ENCODE results near the gene PCCA.

Gene PCCA

GRCh38 chr13:100176801-100177400 lies 88.0 kb downstream of the PCCA start:
- Histone ChIP-seq H3K27me3 (ENCODE audit: control insufficient read depth, insufficient read depth, low read length) (no peaks in the 10 kb centered on the region), H3K36me3 (ENCODE audit: control insufficient read depth, insufficient read depth, low read length) (no peaks in the 10 kb centered on the region), H3K9me3 (ENCODE audit: control insufficient read depth, insufficient read depth, low read length) (no peaks in the 10 kb centered on the region), H3K27ac (ENCODE audit: low read length) (no peak overlapping the region), H3K4me1 (ENCODE audit: control insufficient read depth, insufficient read depth, low read length) (no peaks in the 10 kb centered on the region; the same call in 1 of the 2 replicates), H3K4me3 (ENCODE audit: low read length) (no peak overlapping the region)
- no peak for DNase-seq (ENCODE audit: low read depth, low spot score)
- no CpG with 5 or more reads among the region's 2 CpGs for WGBS (ENCODE audit: insufficient coverage, insufficient read length)

- Histone ChIP-seq H3K36me3 (ENCODE audit: control insufficient read depth, insufficient read depth, low read length) (no peaks in the 10 kb centered on the region), H3K27ac (ENCODE audit: low read length) (no peak overlapping the region), H3K4me1 (ENCODE audit: control insufficient read depth, insufficient read depth, low read length) (no peaks in the 10 kb centered on the region; the same call in 1 of the 2 replicates), H3K9me3 (ENCODE audit: control insufficient read depth, insufficient read depth, low read length) (no peaks in the 10 kb centered on the region), H3K4me3 (ENCODE audit: low read length) (no peak overlapping the region), H3K27me3 (ENCODE audit: control insufficient read depth, insufficient read depth, low read length) (no peaks in the 10 kb centered on the region)
- DNase-seq (ENCODE audit: low read depth, low spot score), result no peak
- no CpG with 5 or more reads among the region's 2 CpGs for WGBS (ENCODE audit: insufficient coverage, insufficient read length)
Observed at GRCh38 chr13:100178309-100178708, 89.4 kb downstream of the PCCA start.

- no peaks in the 10 kb centered on the region for H3K36me3 ChIP-seq (ENCODE audit: control insufficient read depth, insufficient read depth, low read length)
- H3K27ac ChIP-seq (ENCODE audit: low read length), result no peak overlapping the region
Observed at GRCh38 chr13:100179276-100179675, 90.4 kb downstream of the PCCA start.

GRCh38 chr13:100182900-100183490 lies 94.1 kb downstream of the PCCA start:
- Histone ChIP-seq H3K27me3 (ENCODE audit: control insufficient read depth, insufficient read depth, low read length) (no peaks in the 10 kb centered on the region), H3K36me3 (ENCODE audit: control insufficient read depth, insufficient read depth, low read length) (no peaks in the 10 kb centered on the region), H3K4me1 (ENCODE audit: control insufficient read depth, insufficient read depth, low read length) (no peaks in the 10 kb centered on the region), H3K27ac (ENCODE audit: low read length) (no peak overlapping the region), H3K9me3 (ENCODE audit: control insufficient read depth, insufficient read depth, low read length) (no peaks in the 10 kb centered on the region), H3K4me3 (ENCODE audit: low read length) (no peak overlapping the region)
- no CpG with 5 or more reads among the region's 4 CpGs for WGBS (ENCODE audit: insufficient coverage, insufficient read length)
- DNase-seq (ENCODE audit: low read depth, low spot score), result no peak

More at GRCh38 chr13:100179276-100179675, 90.4 kb downstream of the PCCA start:
- Histone ChIP-seq H3K27me3 (ENCODE audit: control insufficient read depth, insufficient read depth, low read length) (no peaks in the 10 kb centered on the region), H3K4me1 (ENCODE audit: control insufficient read depth, insufficient read depth, low read length) (no peaks in the 10 kb centered on the region; the same call in 1 of the 2 replicates), H3K4me3 (ENCODE audit: low read length) (no peak overlapping the region), H3K9me3 (ENCODE audit: control insufficient read depth, insufficient read depth, low read length) (no peaks in the 10 kb centered on the region)
- DNase-seq (ENCODE audit: low read depth, low spot score), result no peak
- WGBS (ENCODE audit: insufficient coverage, insufficient read length), result no CpG with 5 or more reads among the region's 3 CpGs

GRCh38 chr13:100184095-100184494 lies 95.2 kb downstream of the PCCA start:
- Histone ChIP-seq H3K9me3 (ENCODE audit: control insufficient read depth, insufficient read depth, low read length) (no peaks in the 10 kb centered on the region), H3K4me1 (ENCODE audit: control insufficient read depth, insufficient read depth, low read length) (no peaks in the 10 kb centered on the region), H3K4me3 (ENCODE audit: low read length) (no peak overlapping the region), H3K36me3 (ENCODE audit: control insufficient read depth, insufficient read depth, low read length) (no peaks in the 10 kb centered on the region), H3K27me3 (ENCODE audit: control insufficient read depth, insufficient read depth, low read length) (no peaks in the 10 kb centered on the region), H3K27ac (ENCODE audit: low read length) (no peak overlapping the region)
- WGBS (ENCODE audit: insufficient coverage, insufficient read length), result no CpG with 5 or more reads among the region's 3 CpGs
- DNase-seq (ENCODE audit: low read depth, low spot score), result no peak

- Histone ChIP-seq H3K9me3 (ENCODE audit: control insufficient read depth, insufficient read depth, low read length) (no peaks in the 10 kb centered on the region), H3K4me3 (ENCODE audit: low read length) (no peak overlapping the region), H3K36me3 (ENCODE audit: control insufficient read depth, insufficient read depth, low read length) (no peaks in the 10 kb centered on the region), H3K27me3 (ENCODE audit: control insufficient read depth, insufficient read depth, low read length) (no peaks in the 10 kb centered on the region), H3K27ac (ENCODE audit: low read length) (no peak overlapping the region), H3K4me1 (ENCODE audit: control insufficient read depth, insufficient read depth, low read length) (peaks cover 1% of the 10 kb centered on the region; the same call in 1 of the 2 replicates)
- DNase-seq (ENCODE audit: low read depth, low spot score), result peak; percentile 29
- no CpG with 5 or more reads among the region's 1 CpG for WGBS (ENCODE audit: insufficient coverage, insufficient read length)
Observed at GRCh38 chr13:100195568-100195967, 106.7 kb downstream of the PCCA start.

GRCh38 chr13:100196375-100196774 lies 107.5 kb downstream of the PCCA start:
- Histone ChIP-seq H3K4me1 (ENCODE audit: control insufficient read depth, insufficient read depth, low read length) (peaks cover 1% of the 10 kb centered on the region; the same call in 1 of the 2 replicates), H3K27ac (ENCODE audit: low read length) (no peak overlapping the region), H3K9me3 (ENCODE audit: control insufficient read depth, insufficient read depth, low read length) (no peaks in the 10 kb centered on the region), H3K4me3 (ENCODE audit: low read length) (no peak overlapping the region), H3K27me3 (ENCODE audit: control insufficient read depth, insufficient read depth, low read length) (no peaks in the 10 kb centered on the region), H3K36me3 (ENCODE audit: control insufficient read depth, insufficient read depth, low read length) (no peaks in the 10 kb centered on the region)
- WGBS (ENCODE audit: insufficient coverage, insufficient read length), result no CpG with 5 or more reads among the region's 3 CpGs
- no peak for DNase-seq (ENCODE audit: low read depth, low spot score)

- no peaks in the 10 kb centered on the region for H3K36me3 ChIP-seq (ENCODE audit: control insufficient read depth, insufficient read depth, low read length)
- H3K4me3 ChIP-seq (ENCODE audit: low read length), result no peak overlapping the region
- no peak overlapping the region for H3K27ac ChIP-seq (ENCODE audit: low read length)
- peaks cover 1% of the 10 kb centered on the region; the same call in 1 of the 2 replicates for H3K4me1 ChIP-seq (ENCODE audit: control insufficient read depth, insufficient read depth, low read length)
- WGBS (ENCODE audit: insufficient coverage, insufficient read length), result no CpG with 5 or more reads among the region's 1 CpG
- DNase-seq (ENCODE audit: low read depth, low spot score), result no peak
- H3K27me3 ChIP-seq (ENCODE audit: control insufficient read depth, insufficient read depth, low read length), result no peaks in the 10 kb centered on the region
- H3K9me3 ChIP-seq (ENCODE audit: control insufficient read depth, insufficient read depth, low read length), result no peaks in the 10 kb centered on the region
Observed at GRCh38 chr13:100197116-100197515, 108.2 kb downstream of the PCCA start.

- H3K27ac ChIP-seq (ENCODE audit: low read length), result no peak overlapping the region
- H3K4me1 ChIP-seq (ENCODE audit: control insufficient read depth, insufficient read depth, low read length), result peaks cover 1% of the 10 kb centered on the region; the same call in 1 of the 2 replicates
- H3K4me3 ChIP-seq (ENCODE audit: low read length), result no peak overlapping the region
- DNase-seq (ENCODE audit: low read depth, low spot score), result no peak
- H3K36me3 ChIP-seq (ENCODE audit: control insufficient read depth, insufficient read depth, low read length), result no peaks in the 10 kb centered on the region
- H3K9me3 ChIP-seq (ENCODE audit: control insufficient read depth, insufficient read depth, low read length), result no peaks in the 10 kb centered on the region
- WGBS (ENCODE audit: insufficient coverage, insufficient read length), result no CpG with 5 or more reads among the region's 5 CpGs
- no peaks in the 10 kb centered on the region for H3K27me3 ChIP-seq (ENCODE audit: control insufficient read depth, insufficient read depth, low read length)
Observed at GRCh38 chr13:100197591-100198365, 108.9 kb downstream of the PCCA start.

- Histone ChIP-seq H3K9me3 (ENCODE audit: control insufficient read depth, insufficient read depth, low read length) (no peaks in the 10 kb centered on the region), H3K4me1 (ENCODE audit: control insufficient read depth, insufficient read depth, low read length) (no peaks in the 10 kb centered on the region), H3K36me3 (ENCODE audit: control insufficient read depth, insufficient read depth, low read length) (no peaks in the 10 kb centered on the region), H3K27ac (ENCODE audit: low read length) (no peak overlapping the region), H3K27me3 (ENCODE audit: control insufficient read depth, insufficient read depth, low read length) (no peaks in the 10 kb centered on the region), H3K4me3 (ENCODE audit: low read length) (no peak overlapping the region)
- DNase-seq (ENCODE audit: low read depth, low spot score), result no peak
- no CpG with 5 or more reads among the region's 6 CpGs for WGBS (ENCODE audit: insufficient coverage, insufficient read length)
Observed at GRCh38 chr13:100203696-100204367, 114.9 kb downstream of the PCCA start.
